Prostate gland (tissue), 2 donors: ENCODE results near the gene FYB2. TPM values are rescaled to one million over a fixed set of nuclear protein-coding genes. Genes with fewer than 3 reads are reported as not detected.

Source experiments
- DNase-seq: peaks from one replicate; pipeline ENCODE4 v3.0.0-alpha.2; 2019; ENCODE audit warnings: low spot score
- H3K27ac ChIP-seq, 2 donors: fragments of 200-600 bp; sonication (generic); 2 replicates each; pipeline ENCODE4 v1.5.1; 2017 to 2019
- H3K27me3 ChIP-seq: fragments of 200-600 bp; sonication (generic); replicated peaks from 2 replicates; pipeline ENCODE4 v1.5.1; 2019; ENCODE audit not compliant: insufficient read depth
- H3K36me3 ChIP-seq, 2 donors: fragments of 200-600 bp; sonication (generic); 1 replicate in 1 of 2; 2 replicates in 1 of 2; pipeline versions ENCODE4 v1.5.1 to v1.8.1; 2017 to 2019
- H3K4me1 ChIP-seq: fragments of 200-600 bp; sonication (generic); replicated peaks from 2 replicates; pipeline ENCODE4 v1.5.1; 2019
- H3K4me3 ChIP-seq, 2 donors: fragments of 200-600 bp; sonication (generic); 2 replicates each; pipeline ENCODE4 v1.5.1; 2017 to 2019
- H3K9me3 ChIP-seq: fragments of 200-600 bp; sonication (generic); 2 replicates; pipeline ENCODE4 v1.5.1; 2017
- POLR2A ChIP-seq: fragments of 450-650 bp; IDR thresholded peaks from one replicate; pipeline ENCODE4 v1.6.1; 2016; ENCODE audit warnings: antibody characterized with exemption, mild to moderate bottlenecking
- POLR2AphosphoS5 ChIP-seq: sonication (generic); formaldehyde crosslinking; IDR thresholded peaks from one replicate; pipeline ENCODE4 v1.6.1; 2017; ENCODE audit warnings: antibody characterized with exemption
- WGBS: methylation state at CpG from one replicate; pipeline ENCODE4 v1.1.5; 2018; 5-methylcytosine and 5-hydroxymethylcytosine counted together
- intact Hi-C: fragments of 100-400 bp; cut with DNase I; formaldehyde crosslinking; loops from one replicate; pipeline ENCODE4 v1.14.2; 2022
- total RNA-seq, 2 donors: library from RNA; depleted of rRNA; stranded (reverse); fragments of >200 nt; gene quantifications; one replicate each; pipeline ENCODE4 v1.1.0, GENCODE V29; 2016
- TF ChIP-seq, protein P1 (sequence below), 4 experiments: fragments of 200-600 bp in 2 of 4; fragments of 450-650 bp in 2 of 4; sonication (generic) in 2 of 4; IDR thresholded peaks; 1 replicate in 3 of 4; 2 replicates in 1 of 4; pipeline ENCODE4 v1.5.1; 2016 to 2019; ENCODE audit warnings: antibody characterized with exemption in 4 of 4, mild to moderate bottlenecking in 2 of 4, moderate library complexity in 2 of 4

Gene FYB2
- total RNA-seq, result 1 to 10 TPM; 7.8 to 8.2 TPM

DNA sequence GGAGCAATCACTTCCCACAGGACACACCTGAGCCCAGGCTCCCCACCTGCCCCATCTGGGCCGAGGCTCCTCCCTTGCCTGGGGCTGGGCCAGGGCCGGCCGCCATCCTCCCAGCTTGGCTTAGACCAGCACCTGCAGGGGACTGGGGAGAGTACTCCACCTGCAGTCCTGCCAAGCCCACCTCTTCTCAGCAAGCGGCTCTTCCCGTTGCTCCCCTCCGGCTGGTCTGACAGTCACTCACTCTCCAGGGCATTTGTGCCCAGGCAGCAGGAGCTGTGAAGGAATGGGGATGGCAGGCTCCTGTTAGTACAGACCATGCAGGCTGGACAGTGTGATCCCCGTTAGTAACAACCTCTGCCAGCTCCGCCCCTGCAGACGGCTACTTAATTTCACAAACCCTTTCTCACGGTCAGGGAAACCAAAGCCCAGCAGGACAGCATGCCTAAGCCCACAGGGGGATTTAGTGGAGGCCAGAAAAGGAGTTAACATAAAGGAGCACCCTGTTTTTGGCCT is at the start of gene FYB2:
Gene FYB2, minus strand, starts transcription at position 18 of the 513 bp plus-strand sequence. CDS start 114 bp downstream, outside the sequence.
- Histone ChIP-seq H3K4me1 (peaks cover 14% of the 10 kb centered on the region), H3K27me3 (no peaks in the 10 kb centered on the region), H3K27ac (peak within 1 kb of the TSS; percentile 63 to 69), H3K36me3 (no peaks in the 10 kb centered on the region), H3K9me3 (no peaks in the 10 kb centered on the region), H3K4me3 (peak within 1 kb of the TSS; percentile 10 to 29)
- 41% methylated on average over 10 of the region's 10 CpGs for WGBS
- TF ChIP-seq POLR2A, result no peak
- peak; percentile 41 for DNase-seq
- intact Hi-C loops, result loop anchor here (5.0 kb wide), 1 partner anchor 227 kb away; no protein-coding TSS in a partner anchor

- H3K4me1 ChIP-seq, result no peaks in the 10 kb centered on the region
- no peak overlapping the region for H3K4me3 ChIP-seq
- no peaks in the 10 kb centered on the region for H3K27me3 ChIP-seq
- WGBS, result 74% methylated on average over 2 of the region's 2 CpGs
- H3K27ac ChIP-seq, result no peak overlapping the region
- DNase-seq, result no peak
- TF ChIP-seq, protein P1, sequence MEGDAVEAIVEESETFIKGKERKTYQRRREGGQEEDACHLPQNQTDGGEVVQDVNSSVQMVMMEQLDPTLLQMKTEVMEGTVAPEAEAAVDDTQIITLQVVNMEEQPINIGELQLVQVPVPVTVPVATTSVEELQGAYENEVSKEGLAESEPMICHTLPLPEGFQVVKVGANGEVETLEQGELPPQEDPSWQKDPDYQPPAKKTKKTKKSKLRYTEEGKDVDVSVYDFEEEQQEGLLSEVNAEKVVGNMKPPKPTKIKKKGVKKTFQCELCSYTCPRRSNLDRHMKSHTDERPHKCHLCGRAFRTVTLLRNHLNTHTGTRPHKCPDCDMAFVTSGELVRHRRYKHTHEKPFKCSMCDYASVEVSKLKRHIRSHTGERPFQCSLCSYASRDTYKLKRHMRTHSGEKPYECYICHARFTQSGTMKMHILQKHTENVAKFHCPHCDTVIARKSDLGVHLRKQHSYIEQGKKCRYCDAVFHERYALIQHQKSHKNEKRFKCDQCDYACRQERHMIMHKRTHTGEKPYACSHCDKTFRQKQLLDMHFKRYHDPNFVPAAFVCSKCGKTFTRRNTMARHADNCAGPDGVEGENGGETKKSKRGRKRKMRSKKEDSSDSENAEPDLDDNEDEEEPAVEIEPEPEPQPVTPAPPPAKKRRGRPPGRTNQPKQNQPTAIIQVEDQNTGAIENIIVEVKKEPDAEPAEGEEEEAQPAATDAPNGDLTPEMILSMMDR (IDR thresholded peaks at IDR 0.05), result no peak
- intact Hi-C loops, result no loop called here
- no peaks in the 10 kb centered on the region for H3K36me3 ChIP-seq
- H3K9me3 ChIP-seq, result no peaks in the 10 kb centered on the region
These were observed 49.6 kb upstream of the FYB2 start for GRCh38 chr1:56868761-56869160.

GRCh38 chr1:56867491-56867890 is 48.3 kb upstream of the FYB2 start:
- peak; percentile 21 for TF ChIP-seq POLR2AphosphoS5
- TF ChIP-seq, protein P1 (IDR thresholded peaks at IDR 0.05), result no peak
- H3K27ac ChIP-seq, result no peak overlapping the region
- no peaks in the 10 kb centered on the region for H3K9me3 ChIP-seq
- H3K4me3 ChIP-seq, result no peak overlapping the region
- no peaks in the 10 kb centered on the region for H3K4me1 ChIP-seq
- 52% methylated on average over 5 of the region's 5 CpGs for WGBS
- H3K27me3 ChIP-seq, result no peaks in the 10 kb centered on the region
- H3K36me3 ChIP-seq, result no peaks in the 10 kb centered on the region
- intact Hi-C loops, result no loop called here
- peak; percentile 20 for DNase-seq

- Histone ChIP-seq H3K27ac (no peak overlapping the region), H3K4me3 (no peak overlapping the region), H3K27me3 (no peaks in the 10 kb centered on the region), H3K4me1 (no peaks in the 10 kb centered on the region), H3K9me3 (no peaks in the 10 kb centered on the region), H3K36me3 (no peaks in the 10 kb centered on the region)
- no peak for DNase-seq
- intact Hi-C loops, result no loop called here
- TF ChIP-seq POLR2A, result no peak
- TF ChIP-seq POLR2AphosphoS5, result no peak
- TF ChIP-seq, protein P1 (IDR thresholded peaks at IDR 0.05), result no peak
- WGBS, result 66% methylated on average over 2 of the region's 2 CpGs
These were observed 47.5 kb upstream of the FYB2 start for GRCh38 chr1:56866656-56867055.

DNA sequence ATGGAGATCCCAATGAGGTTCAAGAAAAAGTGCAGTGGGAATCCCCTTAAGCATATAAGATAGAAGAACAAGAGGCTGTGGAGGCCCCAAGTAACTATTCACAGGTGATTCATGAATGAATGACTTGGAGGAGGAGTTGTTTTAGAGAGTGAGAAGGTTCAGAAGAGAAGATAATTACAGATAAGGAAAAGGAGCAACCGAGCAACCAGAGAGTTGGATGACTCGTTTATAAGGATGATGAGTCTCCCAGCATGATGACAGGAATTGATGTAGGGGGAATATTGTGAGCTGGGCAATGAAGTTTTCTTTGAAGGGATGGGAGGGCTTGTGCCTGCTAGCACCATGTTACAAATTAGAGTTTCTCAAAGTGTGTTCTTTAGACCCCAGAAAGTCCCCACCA is 45.2 kb upstream of the FYB2 start:
- Histone ChIP-seq H3K36me3 (no peaks in the 10 kb centered on the region), H3K27ac (no peak overlapping the region), H3K27me3 (no peaks in the 10 kb centered on the region), H3K4me3 (no peak overlapping the region), H3K4me1 (no peaks in the 10 kb centered on the region), H3K9me3 (no peaks in the 10 kb centered on the region)
- 75% methylated on average over 2 of the region's 2 CpGs for WGBS
- intact Hi-C loops, result no loop called here
- TF ChIP-seq, protein P1 (IDR thresholded peaks at IDR 0.05), result no peak
- no peak for TF ChIP-seq POLR2AphosphoS5
- no peak for TF ChIP-seq POLR2A
- DNase-seq, result no peak
